NCI-H524 (cell line): ENCODE data around the gene DEFB114.
"Not testable (repeated sequence)": the region's sequence is repeated elsewhere in the genome, so short reads cannot be mapped to it uniquely, and the experiment has no call there.

Experiments
- DNase-seq, 2 experiments: peaks; one replicate each; lab custom pipeline; 2025; lab: John Stamatoyannopoulos, UW

DEFB114 gene

GRCh38 chr6:49964064-49964463, at the start of gene DEFB114:
Gene DEFB114 (minus strand): TSS chr6:49964164. CDS start chr6:49964105, 59 bp downstream.
- DNase-seq = no peak

- no peak for DNase-seq
These were observed 43.9 kb upstream of the DEFB114 start for GRCh38 chr6:50007819-50008218.

GRCh38 chr6:50003139-50003538, 39.2 kb upstream of the DEFB114 start:
- no peak for DNase-seq

GRCh38 chr6:49995278-49995677, 31.3 kb upstream of the DEFB114 start:
- no peak for DNase-seq

- DNase-seq = no peak
These were observed 24.9 kb upstream of the DEFB114 start for GRCh38 chr6:49988900-49989299.

GRCh38 chr6:49987749-49988148, 23.8 kb upstream of the DEFB114 start:
- no peak for DNase-seq

- DNase-seq = no peak
These were observed 22.6 kb upstream of the DEFB114 start for GRCh38 chr6:49986551-49986950.

GRCh38 chr6:49982046-49982445, 18.1 kb upstream of the DEFB114 start:
- DNase-seq = no peak

- DNase-seq = no peak
These were observed 16.9 kb upstream of the DEFB114 start for GRCh38 chr6:49980898-49981297.

- no peak for DNase-seq
These were observed 15.6 kb upstream of the DEFB114 start for GRCh38 chr6:49979584-49979983.

GRCh38 chr6:49978332-49979226, 14.6 kb upstream of the DEFB114 start:
- no peak for DNase-seq

- DNase-seq = no peak
These were observed 5.6 kb upstream of the DEFB114 start, which contains the start of gene DEFB113 for GRCh38 chr6:49969605-49970004. Gene DEFB113 (minus strand): TSS chr6:49969625. CDS start chr6:49969625, 0 bp downstream.

GRCh38 chr6:49966823-49967222, 2.9 kb upstream of the DEFB114 start:
- no peak for DNase-seq

GRCh38 chr6:49966334-49966733, 2.4 kb upstream of the DEFB114 start:
- DNase-seq = no peak

GRCh38 chr6:49958180-49958579, 5.8 kb downstream of the DEFB114 start:
- no peak for DNase-seq

GRCh38 chr6:49955847-49956246, 8.1 kb downstream of the DEFB114 start:
- DNase-seq = no peak

- no peak for DNase-seq
These were observed 12.0 kb downstream of the DEFB114 start for GRCh38 chr6:49951926-49952325.

GRCh38 chr6:49950415-49950751, 13.6 kb downstream of the DEFB114 start:
- DNase-seq = no peak

- DNase-seq = no peak
These were observed 14.9 kb downstream of the DEFB114 start for GRCh38 chr6:49949062-49949461.

- DNase-seq = no peak
These were observed 17.1 kb downstream of the DEFB114 start for GRCh38 chr6:49946835-49947234.

GRCh38 chr6:49944068-49944467, 19.9 kb downstream of the DEFB114 start:
- DNase-seq = not testable (repeated sequence)

- DNase-seq = no peak
These were observed 23.9 kb downstream of the DEFB114 start for GRCh38 chr6:49939993-49940498.

- no peak for DNase-seq
These were observed 26.2 kb downstream of the DEFB114 start for GRCh38 chr6:49937811-49938210.

- no peak for DNase-seq
These were observed 26.9 kb downstream of the DEFB114 start for GRCh38 chr6:49937017-49937416.
